OCI-LY3 (cell line): Measurements from ENCODE around the gene POTEM.
"Not testable (repeated sequence)": the region's sequence is repeated elsewhere in the genome, so short reads cannot be mapped to it uniquely, and the experiment has no call there.

Experiments used
- EZH2phosphoT487 ChIP-seq: fragments of 200-600 bp; shearing (Covaris generic); IDR thresholded peaks from 2 replicates; pipeline ENCODE4 v1.6.1; 2018; ENCODE audit warnings: antibody characterized with exemption, mixed run types, low read depth
- TF ChIP-seq, protein P1 (sequence below): fragments of 200-600, 300-600 bp; sonication (generic); IDR thresholded peaks from 2 replicates; pipeline ENCODE4 v1.5.1; 2014; ENCODE audit warnings: antibody characterized with exemption, low read length, low read depth

DNA sequence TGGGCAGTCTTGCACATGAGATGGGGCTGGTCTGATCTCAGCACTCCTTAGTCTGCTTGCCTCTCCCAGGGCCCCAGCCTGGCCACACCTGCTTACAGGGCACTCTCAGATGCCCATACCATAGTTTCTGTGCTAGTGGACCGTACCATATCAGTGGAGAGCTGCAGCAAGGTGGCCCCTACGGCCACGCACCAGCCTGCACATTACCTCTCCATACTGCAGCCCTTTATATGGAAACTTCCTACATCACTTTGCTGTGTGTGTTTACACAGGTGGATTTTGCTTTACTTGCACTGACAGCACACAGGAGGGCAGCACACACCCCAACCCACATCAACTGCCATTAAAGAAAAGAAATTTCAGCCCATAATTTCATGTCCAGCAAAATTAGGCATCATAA, 35.3 kb downstream of the POTEM start:
- TF ChIP-seq, protein P1, sequence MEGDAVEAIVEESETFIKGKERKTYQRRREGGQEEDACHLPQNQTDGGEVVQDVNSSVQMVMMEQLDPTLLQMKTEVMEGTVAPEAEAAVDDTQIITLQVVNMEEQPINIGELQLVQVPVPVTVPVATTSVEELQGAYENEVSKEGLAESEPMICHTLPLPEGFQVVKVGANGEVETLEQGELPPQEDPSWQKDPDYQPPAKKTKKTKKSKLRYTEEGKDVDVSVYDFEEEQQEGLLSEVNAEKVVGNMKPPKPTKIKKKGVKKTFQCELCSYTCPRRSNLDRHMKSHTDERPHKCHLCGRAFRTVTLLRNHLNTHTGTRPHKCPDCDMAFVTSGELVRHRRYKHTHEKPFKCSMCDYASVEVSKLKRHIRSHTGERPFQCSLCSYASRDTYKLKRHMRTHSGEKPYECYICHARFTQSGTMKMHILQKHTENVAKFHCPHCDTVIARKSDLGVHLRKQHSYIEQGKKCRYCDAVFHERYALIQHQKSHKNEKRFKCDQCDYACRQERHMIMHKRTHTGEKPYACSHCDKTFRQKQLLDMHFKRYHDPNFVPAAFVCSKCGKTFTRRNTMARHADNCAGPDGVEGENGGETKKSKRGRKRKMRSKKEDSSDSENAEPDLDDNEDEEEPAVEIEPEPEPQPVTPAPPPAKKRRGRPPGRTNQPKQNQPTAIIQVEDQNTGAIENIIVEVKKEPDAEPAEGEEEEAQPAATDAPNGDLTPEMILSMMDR, result not testable (repeated sequence)
- TF ChIP-seq EZH2phosphoT487, result not testable (repeated sequence)
